Ishikawa (cell line): ENCODE results near the gene KLHL10.

ENCODE experiments used
- CEBPB ChIP-seq: IDR thresholded peaks from 2 replicates; pipeline ENCODE4 v1.6.1; 2012
- EP300 ChIP-seq: IDR thresholded peaks from 2 replicates; pipeline ENCODE4 v1.6.1; 2012; ENCODE audit warnings: borderline replicate concordance
- FOXM1 ChIP-seq: IDR thresholded peaks from 2 replicates; pipeline ENCODE4 v1.6.1; 2012; ENCODE audit warnings: low read depth, borderline replicate concordance
- REST ChIP-seq: IDR thresholded peaks from 2 replicates; pipeline ENCODE4 v1.6.1; 2012; ENCODE audit warnings: low read depth, mild to moderate bottlenecking
- TAF1 ChIP-seq: IDR thresholded peaks from 2 replicates; pipeline ENCODE4 v1.6.1; 2012; ENCODE audit warnings: low read depth, mild to moderate bottlenecking
- TEAD4 ChIP-seq: IDR thresholded peaks from 2 replicates; pipeline ENCODE4 v1.6.1; 2012
- ZBTB7A ChIP-seq: IDR thresholded peaks from 2 replicates; pipeline ENCODE4 v1.6.1; 2012; ENCODE audit warnings: low read depth
- TF ChIP-seq, protein P1 (sequence below): IDR thresholded peaks from 2 replicates; pipeline ENCODE4 v1.6.1; 2012

Gene KLHL10

DNA sequence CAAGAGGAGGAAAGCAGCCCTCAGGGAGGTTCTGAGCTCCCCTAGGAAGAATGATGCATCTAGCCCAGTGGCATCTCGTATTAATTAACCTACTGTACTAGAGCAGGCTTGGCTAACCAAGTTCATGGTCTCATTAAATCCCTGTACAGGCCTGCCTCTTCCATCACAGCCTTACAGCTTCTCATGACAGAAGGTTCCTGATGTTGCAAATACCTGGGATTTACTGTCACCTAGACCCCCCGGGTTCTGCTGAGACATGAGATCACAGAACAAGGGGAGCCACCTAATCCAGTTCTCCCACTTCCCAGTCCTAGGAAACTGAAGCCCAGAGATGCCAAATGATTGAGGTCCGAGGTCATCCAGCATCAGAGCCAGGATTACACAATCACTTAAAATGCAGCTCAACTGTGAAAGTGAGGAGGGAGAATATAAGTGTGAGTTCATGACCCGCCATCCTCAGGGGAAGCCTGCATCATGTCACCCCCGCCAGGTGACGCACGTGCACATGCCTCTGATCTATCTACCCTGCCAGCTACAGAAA is 57.2 kb downstream of the KLHL10 start:
- TF ChIP-seq REST: no peak
- peak; percentile 69 for TF ChIP-seq CEBPB

DNA sequence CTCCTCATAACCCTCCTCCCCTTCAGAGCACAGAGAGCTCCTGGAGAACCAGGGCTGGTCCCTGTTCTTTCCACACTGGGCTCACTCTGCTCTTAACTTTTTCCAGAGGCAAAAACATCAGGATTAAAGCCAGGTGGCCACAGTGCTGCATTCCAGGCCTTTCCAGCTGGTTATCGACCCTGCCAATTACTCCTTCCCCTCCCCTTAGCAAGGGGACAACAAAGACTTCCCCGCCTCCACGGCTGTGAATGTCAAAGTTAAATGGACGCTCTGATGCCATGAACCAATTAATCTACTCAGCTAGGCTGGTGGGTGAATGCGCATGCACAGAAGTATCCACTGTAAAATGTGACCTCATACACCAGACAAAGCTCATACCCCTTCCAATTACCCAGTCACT is 58.0 kb downstream of the KLHL10 start:
- TF ChIP-seq, protein P1, sequence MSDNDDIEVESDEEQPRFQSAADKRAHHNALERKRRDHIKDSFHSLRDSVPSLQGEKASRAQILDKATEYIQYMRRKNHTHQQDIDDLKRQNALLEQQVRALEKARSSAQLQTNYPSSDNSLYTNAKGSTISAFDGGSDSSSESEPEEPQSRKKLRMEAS: no peak

DNA sequence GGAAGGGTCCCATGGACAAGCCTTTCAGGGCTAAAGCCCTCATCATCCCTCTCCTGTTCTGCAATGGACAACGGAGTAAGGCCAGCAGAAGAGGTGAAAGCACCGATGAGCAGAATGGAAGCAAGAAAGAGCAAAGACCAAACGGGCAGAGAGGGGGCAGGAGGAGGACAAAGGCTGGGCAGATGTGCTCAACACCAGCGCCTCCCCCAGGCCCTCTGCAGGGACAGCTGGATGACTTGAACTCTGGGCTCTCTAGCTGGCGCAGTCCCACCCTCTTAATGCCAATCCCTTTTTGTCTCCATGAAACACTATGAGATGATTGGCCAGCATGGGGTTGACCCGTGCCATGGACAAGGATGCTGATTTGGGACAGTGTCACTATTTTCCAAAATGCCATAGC is 59.1 kb downstream of the KLHL10 start:
- TF ChIP-seq ZBTB7A (no peak), TEAD4 (no peak), EP300 (no peak), TAF1 (no peak), FOXM1 (no peak)
- TF ChIP-seq, protein P1: no peak
